Activated naive CD4-positive, alpha-beta T cell treated with anti-CD3 and anti-CD28 coated beads, Interleukin-2, amount 50 U/mL, for 24 hours (primary cell): ENCODE measurements around the gene TMPRSS13.

Experiments used
- H3K27ac Mint-ChIP-seq: one replicate; pipeline ENCODE4 v1.8.0; 2021; ENCODE audit warnings: mild to moderate bottlenecking, mixed read lengths
- H3K27me3 Mint-ChIP-seq: one replicate; pipeline ENCODE4 v1.8.0; 2021; ENCODE audit warnings: mixed read lengths
- H3K36me3 Mint-ChIP-seq: one replicate; pipeline ENCODE4 v1.8.0; 2021; ENCODE audit warnings: mixed read lengths
- H3K4me1 Mint-ChIP-seq: one replicate; pipeline ENCODE4 v1.8.0; 2021; ENCODE audit warnings: mixed read lengths
- H3K4me3 Mint-ChIP-seq: one replicate; pipeline ENCODE4 v1.8.0; 2021; ENCODE audit warnings: mild to moderate bottlenecking, mixed read lengths
- H3K9me3 Mint-ChIP-seq: one replicate; pipeline ENCODE4 v1.8.0; 2021; ENCODE audit warnings: mixed read lengths

The TMPRSS13 gene

DNA sequence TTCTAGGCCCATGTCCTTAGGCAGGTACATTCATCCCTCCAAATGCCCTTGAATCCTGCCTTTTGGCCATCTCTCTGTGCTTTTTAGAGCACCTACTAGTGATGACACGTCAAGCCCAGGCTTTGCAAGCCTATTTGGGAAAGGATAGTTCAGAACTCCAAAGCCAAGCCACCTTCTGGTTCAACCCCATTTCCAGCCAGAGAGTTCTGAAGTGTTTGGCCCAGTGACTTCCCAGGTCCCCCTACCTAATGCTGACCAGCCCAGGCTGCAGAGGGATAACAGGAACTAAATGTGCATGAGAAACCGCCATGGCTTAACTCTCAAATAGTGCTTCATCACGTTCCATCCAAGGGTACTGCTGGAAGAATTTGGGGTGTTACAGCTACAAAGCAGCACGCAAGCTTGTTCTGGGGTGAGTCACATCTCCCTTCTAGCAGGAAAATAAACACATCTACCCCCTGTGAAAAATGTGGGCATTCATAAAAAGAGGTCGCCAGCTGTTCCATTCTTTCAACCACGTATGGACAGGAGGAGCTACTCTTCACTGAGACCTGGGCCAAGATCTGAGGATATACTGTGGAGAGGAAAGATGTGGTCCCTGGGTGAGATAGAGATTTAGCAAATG is 50.8 kb downstream of the TMPRSS13 start:
- Mint-ChIP-seq H3K27me3 (peaks cover 30% of the 10 kb centered on the region), H3K4me3 (no peak overlapping the region), H3K4me1 (peaks cover 19% of the 10 kb centered on the region), H3K9me3 (no peaks in the 10 kb centered on the region), H3K36me3 (peaks cover 2% of the 10 kb centered on the region), H3K27ac (no peak overlapping the region)

DNA sequence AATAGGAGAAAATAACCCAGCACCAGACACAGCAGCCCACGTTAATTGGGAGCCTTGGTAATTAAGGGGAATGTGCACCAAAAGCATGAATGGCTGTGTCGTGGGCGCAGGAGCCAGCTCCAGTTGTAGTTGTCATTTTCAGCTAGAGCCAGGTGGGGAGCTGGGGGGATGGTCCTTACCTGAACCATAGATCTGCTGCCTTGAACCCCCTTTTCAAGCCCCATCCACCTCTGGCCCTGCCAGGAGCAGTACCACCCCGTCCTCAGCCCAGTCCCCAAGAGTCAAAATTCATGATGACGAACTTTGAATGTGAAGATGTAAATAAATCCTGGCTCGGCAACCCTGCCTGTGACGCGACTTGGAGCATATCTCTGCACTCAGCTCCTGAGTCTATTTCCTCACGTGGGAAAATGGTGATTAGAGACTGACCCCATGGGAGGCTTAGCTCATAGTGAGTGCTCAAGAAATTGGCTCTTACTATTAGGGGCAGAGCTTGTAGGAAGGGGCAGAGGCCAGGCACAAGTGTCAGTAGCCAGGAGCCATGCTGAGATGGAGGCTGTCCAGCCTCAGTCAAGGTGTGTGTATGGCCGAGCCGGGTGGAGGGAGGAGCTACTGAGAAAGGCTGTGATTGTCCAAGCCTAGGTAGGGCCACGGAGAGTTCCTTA is 52.0 kb downstream of the TMPRSS13 start:
- Mint-ChIP-seq H3K4me3 (peak overlapping the region; percentile 72), H3K4me1 (peaks cover 24% of the 10 kb centered on the region), H3K36me3 (peaks cover 2% of the 10 kb centered on the region), H3K9me3 (no peaks in the 10 kb centered on the region), H3K27ac (no peak overlapping the region), H3K27me3 (peaks cover 32% of the 10 kb centered on the region)

DNA sequence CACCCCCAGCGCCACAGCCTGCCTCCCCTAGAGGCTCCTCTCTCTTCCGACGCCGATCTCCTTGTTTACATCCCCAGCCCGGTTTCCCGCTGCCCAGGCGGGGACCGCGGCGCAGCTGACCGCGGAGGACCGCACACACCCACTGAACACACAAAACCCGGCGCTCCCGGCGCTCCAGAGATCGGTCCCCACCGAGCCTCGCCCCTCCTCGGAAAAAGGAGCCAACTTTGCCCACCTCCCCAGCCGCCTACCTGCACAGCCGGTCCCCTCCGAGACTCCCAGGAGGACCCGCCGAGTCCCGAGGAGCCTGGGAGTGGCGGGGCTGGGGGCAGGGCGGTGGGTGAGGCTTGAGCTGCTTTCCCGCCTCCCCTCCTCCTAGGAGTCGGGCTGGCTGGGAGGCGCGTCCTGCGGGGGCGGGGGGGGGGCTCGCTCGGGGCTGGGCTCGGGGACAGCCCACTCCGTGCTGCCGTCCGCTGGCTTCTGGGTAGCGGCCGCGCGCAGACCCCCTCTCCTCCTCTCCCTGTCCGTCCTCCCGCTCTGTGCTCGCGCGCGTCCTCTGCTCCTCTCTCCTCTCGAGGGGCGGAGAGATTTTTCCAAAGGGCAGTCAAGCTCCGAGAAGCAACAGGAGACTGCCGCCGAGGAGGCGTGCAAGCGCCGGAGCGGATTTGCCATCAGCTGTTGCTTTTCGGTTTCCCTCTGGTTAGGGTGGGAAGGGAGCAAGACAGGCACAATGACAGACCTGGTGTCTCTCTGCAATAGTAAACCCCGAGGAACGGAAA is 52.7 kb downstream of the TMPRSS13 start, which contains the start of gene FXYD6:
Gene FXYD6, minus strand, starts transcription at position 318 of the 779 bp plus-strand sequence. CDS start 33,882 bp downstream, outside the sequence.
- no peaks in the 10 kb centered on the region for H3K9me3 Mint-ChIP-seq
- peak within 1 kb of the TSS; percentile 72 for H3K4me3 Mint-ChIP-seq

DNA sequence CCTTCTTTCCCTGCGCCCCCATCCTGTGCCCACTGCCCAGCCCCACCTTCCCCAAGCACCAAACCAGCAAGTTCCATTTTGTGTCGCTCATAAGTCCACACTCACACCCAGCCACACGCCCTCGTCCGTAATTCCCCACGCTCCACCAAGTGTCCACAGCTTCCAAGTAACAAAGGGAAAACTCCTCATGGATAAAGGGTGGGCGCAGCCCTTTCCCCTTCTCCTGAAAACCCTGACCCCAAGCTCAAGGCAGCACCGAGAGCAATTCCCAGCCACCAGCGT is 53.2 kb downstream of the TMPRSS13 start:
- Mint-ChIP-seq H3K4me1 (peaks cover 24% of the 10 kb centered on the region), H3K9me3 (no peaks in the 10 kb centered on the region), H3K36me3 (peaks cover 2% of the 10 kb centered on the region), H3K27me3 (peaks cover 32% of the 10 kb centered on the region), H3K27ac (no peak overlapping the region), H3K4me3 (peak overlapping the region; percentile 45)

More for the DNA sequence above, 52.7 kb downstream of the TMPRSS13 start, which contains the start of gene FXYD6:
- H3K36me3 Mint-ChIP-seq = peaks cover 2% of the 10 kb centered on the region
- H3K27ac Mint-ChIP-seq = no peak within 1 kb of the TSS
- H3K4me1 Mint-ChIP-seq = peaks cover 24% of the 10 kb centered on the region
- H3K27me3 Mint-ChIP-seq = peaks cover 32% of the 10 kb centered on the region

DNA sequence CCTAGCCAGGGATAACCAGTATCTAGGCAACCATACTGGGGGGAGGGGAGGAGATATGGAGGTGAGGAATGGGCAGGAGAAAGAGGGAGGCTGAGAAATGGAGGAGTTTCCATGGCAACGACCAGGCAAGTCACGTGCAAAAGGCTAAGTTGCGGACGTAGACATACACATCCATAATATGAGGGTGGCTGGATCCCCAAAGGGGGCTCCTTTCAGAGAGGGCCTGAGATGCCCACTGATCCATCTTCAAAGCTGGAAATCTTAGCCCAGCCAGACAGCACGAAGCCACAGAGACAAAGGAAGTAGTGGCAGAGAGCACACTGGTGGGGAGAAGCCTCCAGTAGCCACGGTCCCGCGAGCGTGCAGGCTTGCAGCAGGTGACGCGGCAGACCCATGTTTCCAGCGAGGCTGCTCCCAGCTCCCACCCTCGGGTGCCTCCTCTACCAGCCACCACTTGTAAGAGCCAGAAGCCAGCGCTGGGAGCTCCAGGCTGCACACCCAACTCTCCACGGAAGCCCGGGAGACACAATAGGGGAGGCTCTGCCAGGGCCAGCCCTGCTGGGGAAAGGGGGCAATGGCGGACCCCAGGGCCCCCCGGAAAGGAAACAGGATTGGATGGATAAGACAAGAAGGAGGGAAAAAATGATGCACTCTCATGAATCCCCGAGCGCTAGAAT is 53.7 kb downstream of the TMPRSS13 start:
- Mint-ChIP-seq H3K4me1 (peaks cover 24% of the 10 kb centered on the region), H3K9me3 (no peaks in the 10 kb centered on the region), H3K27me3 (peaks cover 32% of the 10 kb centered on the region), H3K4me3 (peak overlapping the region; percentile 45), H3K27ac (no peak overlapping the region), H3K36me3 (peaks cover 2% of the 10 kb centered on the region)

DNA sequence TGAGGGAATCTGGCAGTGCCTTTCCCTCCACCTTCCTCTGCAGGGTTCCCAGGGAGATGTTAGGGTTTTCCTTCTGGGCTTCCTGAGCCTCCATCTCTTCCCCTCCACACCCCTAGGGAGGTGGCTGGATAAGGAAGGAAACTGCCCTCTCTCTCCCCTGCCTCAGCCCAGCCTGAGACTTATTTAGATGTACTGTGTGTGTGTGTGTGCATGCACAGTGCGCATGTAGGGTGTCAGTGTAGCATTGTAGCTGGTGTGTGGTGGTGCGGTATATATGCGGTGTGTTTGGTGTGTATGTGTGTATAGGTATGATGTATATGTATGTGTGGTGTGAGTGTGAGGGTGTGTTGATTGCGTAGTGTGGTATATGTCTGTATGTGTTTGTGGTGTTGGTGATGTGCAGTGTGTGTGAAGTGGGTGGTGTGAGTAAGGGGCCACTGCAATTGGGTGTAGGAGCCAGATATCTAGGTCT is 54.3 kb downstream of the TMPRSS13 start:
- no peaks in the 10 kb centered on the region for H3K9me3 Mint-ChIP-seq
- peaks cover 24% of the 10 kb centered on the region for H3K4me1 Mint-ChIP-seq
- H3K27ac Mint-ChIP-seq = peak overlapping the region; percentile 0
- H3K36me3 Mint-ChIP-seq = peaks cover 2% of the 10 kb centered on the region
- peaks cover 32% of the 10 kb centered on the region for H3K27me3 Mint-ChIP-seq
- H3K4me3 Mint-ChIP-seq = peak overlapping the region; percentile 45

DNA sequence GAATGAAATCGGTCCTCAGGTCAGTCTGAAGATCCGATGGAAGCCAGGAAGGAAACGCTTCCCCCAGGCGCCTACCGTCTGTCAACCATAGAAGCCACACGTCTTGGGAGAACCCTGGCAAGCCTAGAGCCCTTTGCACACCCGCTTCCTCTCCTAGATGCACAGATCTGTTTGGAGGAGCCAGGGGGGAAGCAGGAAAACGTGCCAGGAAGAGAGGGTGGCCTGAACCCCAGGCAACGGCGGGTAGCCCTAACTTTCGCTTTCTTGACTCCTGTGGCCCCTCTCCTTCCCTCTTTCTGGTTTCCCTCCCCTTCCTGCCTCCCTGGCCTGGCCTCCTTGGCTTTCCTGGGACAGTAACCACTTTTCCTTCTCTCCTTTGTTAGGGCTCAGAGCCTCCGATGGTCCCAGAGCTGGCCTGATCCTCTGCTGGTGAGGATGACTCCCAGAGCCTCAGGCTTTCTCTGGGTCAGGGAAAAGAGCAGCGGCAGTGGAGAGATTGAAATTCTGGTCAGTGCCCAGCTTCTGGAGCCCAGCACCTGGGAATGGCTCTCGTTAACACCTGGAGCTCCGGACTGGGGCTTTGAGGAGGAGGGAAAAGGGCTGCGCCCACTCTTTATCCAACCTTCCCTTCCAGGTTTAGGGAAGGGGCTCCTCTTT is 54.8 kb downstream of the TMPRSS13 start:
- Mint-ChIP-seq H3K4me3 (no peak overlapping the region), H3K27me3 (peaks cover 29% of the 10 kb centered on the region), H3K36me3 (peaks cover 2% of the 10 kb centered on the region), H3K4me1 (peaks cover 24% of the 10 kb centered on the region), H3K9me3 (no peaks in the 10 kb centered on the region), H3K27ac (no peak overlapping the region)

DNA sequence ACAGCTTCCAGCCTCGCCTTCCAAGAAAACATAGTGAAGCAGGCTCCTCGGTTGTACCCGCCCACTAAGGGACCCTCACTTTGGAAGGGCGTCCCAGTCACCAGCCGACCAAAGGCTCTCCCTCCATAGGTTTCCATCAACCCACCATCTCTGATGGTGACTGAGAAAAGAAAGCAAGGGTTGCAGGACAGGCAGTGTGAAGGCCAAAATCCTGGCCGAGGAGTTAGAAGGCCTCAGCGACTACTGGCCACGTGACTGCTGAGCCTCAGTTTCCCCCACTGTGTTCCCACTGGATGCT is 55.4 kb downstream of the TMPRSS13 start:
- Mint-ChIP-seq H3K4me1 (peaks cover 24% of the 10 kb centered on the region), H3K27ac (no peak overlapping the region), H3K27me3 (peaks cover 28% of the 10 kb centered on the region)

DNA sequence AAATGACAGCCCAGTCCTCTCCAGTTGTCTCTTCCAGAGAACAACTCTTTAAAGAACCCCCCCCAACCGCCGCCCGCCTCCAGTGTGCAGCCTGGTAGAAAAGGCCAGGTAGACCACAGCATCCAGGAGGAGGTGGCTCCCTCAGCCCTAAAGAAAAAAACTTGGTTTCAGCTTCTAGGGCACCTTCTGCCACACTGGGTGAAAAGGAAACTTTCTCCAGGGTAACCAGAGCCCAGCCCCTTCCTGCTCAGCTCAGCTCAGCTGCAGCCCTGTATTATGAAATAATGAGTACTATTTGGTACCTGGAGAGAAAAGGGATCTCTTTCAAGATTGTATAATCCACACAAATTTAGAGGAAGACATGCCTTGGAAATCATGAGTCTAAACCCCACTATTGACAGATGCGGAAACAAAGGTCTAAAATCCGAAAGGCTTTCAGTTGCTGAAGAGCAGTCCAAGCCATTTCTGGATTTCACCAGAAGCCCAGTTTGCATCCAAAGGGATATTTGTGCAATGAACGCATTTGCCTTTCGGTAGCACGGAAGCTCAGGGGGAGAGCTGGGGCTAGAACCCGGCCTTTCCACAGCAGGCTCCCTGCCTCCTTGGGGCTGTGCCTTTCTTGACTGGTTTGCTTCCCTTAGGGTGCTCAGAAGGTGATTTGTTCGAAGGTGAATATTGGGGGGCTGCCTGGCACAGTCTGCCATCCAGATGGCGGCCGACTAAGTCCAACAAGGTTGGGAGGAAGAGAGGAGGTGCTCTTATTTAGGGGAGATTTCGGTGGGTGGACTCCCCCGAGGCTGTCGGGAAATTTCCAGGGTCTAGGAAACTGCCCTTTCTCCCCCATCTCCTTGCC is 56.0 kb downstream of the TMPRSS13 start:
- Mint-ChIP-seq H3K4me3 (no peak overlapping the region), H3K36me3 (no peaks in the 10 kb centered on the region), H3K4me1 (peaks cover 24% of the 10 kb centered on the region), H3K9me3 (no peaks in the 10 kb centered on the region), H3K27ac (no peak overlapping the region), H3K27me3 (peaks cover 25% of the 10 kb centered on the region)

More for the DNA sequence above, 55.4 kb downstream of the TMPRSS13 start:
- Mint-ChIP-seq H3K36me3 (peaks cover 2% of the 10 kb centered on the region), H3K4me3 (no peak overlapping the region), H3K9me3 (no peaks in the 10 kb centered on the region)

DNA sequence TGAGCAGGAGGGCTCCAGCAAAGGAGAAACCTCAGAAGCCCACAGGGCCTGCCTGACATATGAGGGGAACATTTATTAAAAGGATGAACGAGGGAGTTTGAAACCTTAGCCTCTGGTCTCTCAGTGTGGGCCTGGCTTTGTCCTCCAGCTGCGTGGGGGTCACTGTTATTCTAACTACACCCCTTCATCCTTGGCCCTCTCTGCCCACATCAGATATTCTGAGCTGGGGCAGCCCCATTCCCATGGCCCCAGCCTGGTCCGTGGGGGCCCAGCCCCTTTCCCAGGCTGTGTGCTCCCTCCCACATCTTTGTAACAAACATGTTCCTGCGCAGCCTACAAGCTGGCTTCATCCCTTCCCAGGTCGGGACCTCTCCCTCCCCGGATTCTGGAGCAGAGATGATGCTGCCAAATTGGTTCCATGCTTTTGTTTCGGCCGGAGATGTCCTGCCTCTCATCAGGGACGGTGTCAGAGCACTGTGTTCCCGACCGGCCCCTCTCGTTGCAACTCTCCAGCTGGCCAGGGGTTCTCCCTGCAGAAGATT is 56.7 kb downstream of the TMPRSS13 start:
- Mint-ChIP-seq H3K27me3 (peaks cover 23% of the 10 kb centered on the region), H3K36me3 (no peaks in the 10 kb centered on the region)

DNA sequence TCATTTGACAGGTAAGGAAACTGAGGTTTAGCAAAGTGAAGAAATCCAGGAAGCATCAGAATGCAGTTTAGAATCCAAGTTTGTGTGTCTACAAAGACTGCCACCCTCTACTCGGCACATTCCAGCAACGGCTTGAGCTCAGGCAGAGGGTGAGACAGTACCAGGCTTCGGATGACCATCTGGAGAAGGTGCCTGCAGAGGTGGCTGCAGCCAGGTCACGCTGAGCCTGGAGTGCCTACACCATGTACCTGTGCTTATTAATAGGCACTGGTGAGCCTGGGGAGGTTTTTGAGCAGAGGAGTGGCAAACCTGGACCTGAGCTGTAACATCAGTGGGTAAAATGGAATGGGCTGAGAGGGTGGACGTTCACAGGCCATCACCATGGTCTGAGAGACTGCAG is 57.4 kb downstream of the TMPRSS13 start:
- Mint-ChIP-seq H3K27ac (no peak overlapping the region), H3K9me3 (no peaks in the 10 kb centered on the region), H3K4me3 (no peak overlapping the region), H3K36me3 (no peaks in the 10 kb centered on the region), H3K27me3 (peaks cover 17% of the 10 kb centered on the region), H3K4me1 (peaks cover 24% of the 10 kb centered on the region)

More for the DNA sequence above, 56.7 kb downstream of the TMPRSS13 start:
- Mint-ChIP-seq H3K4me1 (peaks cover 24% of the 10 kb centered on the region), H3K4me3 (no peak overlapping the region), H3K27ac (no peak overlapping the region), H3K9me3 (no peaks in the 10 kb centered on the region)

DNA sequence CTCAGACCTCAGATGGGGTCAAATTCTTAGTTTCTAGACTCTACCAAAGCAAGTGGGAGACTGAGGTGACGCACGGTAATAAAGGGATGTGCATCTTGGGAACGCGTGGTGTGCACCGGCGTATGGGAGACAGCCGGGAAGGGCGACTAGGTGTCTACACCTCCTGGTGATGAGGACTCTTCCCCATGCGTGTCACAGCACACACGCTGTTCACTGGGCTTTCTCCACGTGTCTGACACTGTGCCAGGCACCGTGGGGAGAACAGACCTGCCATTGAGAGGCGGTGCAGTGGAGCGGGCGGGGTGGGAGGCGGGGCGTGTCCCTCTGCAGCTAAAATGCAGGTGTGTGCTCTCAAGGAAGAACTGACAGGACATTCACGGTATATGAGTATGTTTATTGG is 58.0 kb downstream of the TMPRSS13 start:
- Mint-ChIP-seq H3K27ac (no peak overlapping the region), H3K9me3 (no peaks in the 10 kb centered on the region), H3K36me3 (no peaks in the 10 kb centered on the region), H3K4me1 (peaks cover 23% of the 10 kb centered on the region), H3K27me3 (peaks cover 15% of the 10 kb centered on the region), H3K4me3 (no peak overlapping the region)

DNA sequence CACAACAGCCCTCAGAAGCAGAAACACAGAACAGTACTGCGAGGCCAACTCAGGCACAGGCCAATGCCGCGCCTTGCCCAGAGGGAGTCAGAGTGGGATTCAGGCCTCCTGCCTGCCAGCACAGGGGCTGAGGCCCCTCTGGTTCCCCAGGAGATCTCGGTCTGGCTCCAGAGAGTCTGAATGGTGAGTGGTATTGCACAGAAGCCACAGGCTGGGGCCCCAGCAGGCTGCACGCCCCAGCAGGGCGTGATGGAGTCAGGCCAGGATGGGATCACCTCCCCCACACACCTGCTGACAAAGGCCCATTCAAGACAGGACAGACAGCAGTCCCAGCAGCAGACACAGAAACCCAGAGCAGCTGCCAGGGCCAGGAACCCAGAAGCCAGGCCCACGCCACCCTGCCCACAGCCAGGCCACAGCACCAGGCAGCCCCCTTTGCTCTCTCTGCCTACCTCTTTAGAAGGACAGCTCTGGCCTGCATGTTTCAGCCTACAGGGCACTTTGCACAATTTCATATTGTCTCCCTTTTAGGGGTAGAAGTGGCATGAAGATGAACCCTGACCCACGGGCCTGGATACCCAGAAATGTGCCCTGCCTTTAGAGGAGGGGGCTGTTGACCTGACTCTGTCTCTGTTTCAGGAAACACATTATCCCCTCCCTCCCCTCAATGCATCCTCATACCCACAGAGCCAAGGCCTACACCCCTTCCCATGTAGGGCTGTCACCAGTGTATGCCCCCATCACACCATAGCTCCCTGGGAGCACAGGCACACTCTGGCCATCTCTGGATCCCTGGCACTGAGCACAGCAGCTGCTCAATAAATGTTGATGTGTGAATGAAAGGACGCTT is 58.9 kb downstream of the TMPRSS13 start:
- Mint-ChIP-seq H3K36me3 (no peaks in the 10 kb centered on the region), H3K27me3 (peaks cover 11% of the 10 kb centered on the region), H3K27ac (peak overlapping the region; percentile 18), H3K4me1 (peaks cover 19% of the 10 kb centered on the region), H3K9me3 (no peaks in the 10 kb centered on the region), H3K4me3 (no peak overlapping the region)
